CD8-positive, alpha-beta memory T cell (primary cell): ENCODE measurements around the gene SUMF1. TPM values are rescaled to one million over a fixed set of nuclear protein-coding genes. Genes with fewer than 3 reads are reported as not detected.
A peak's percentile ranks its signal among the peaks of the same experiment; 100 is the strongest.

Experiments
- CTCF ChIA-PET: fragments of 350-600 bp; sonication (Branson Sonifier 250); formaldehyde crosslinking; loops from one replicate; lab custom pipeline; 2021; ENCODE audit warnings: antibody characterized with exemption; lab: Charles Lee
- POLR2A ChIA-PET: fragments of 350-600 bp; sonication (Branson Sonifier 250); formaldehyde crosslinking; loops from one replicate; lab custom pipeline; 2021; ENCODE audit warnings: antibody characterized with exemption; lab: Charles Lee
- DNase-seq, 5 donors: peaks; one replicate each; pipeline versions ENCODE4 v3.0.0 to v3.0.0-alpha.2; 2020 to 2022; ENCODE audit warnings: mixed read lengths in 1 of 5
- H3K27ac ChIP-seq: one replicate; pipeline ENCODE4 v1.7.0; 2013; ENCODE audit warnings: low read depth, mild to moderate bottlenecking, low read length, moderate library complexity
- H3K27me3 ChIP-seq: 2 replicates; pipeline ENCODE4 v1.7.0; 2013; ENCODE audit warnings: low read length, mild to moderate bottlenecking; ENCODE audit not compliant: insufficient read depth, poor library complexity, severe bottlenecking
- H3K36me3 ChIP-seq: 2 replicates; pipeline ENCODE4 v1.7.0; 2013; ENCODE audit warnings: mild to moderate bottlenecking, low read length, moderate library complexity; ENCODE audit not compliant: insufficient read depth
- H3K4me1 ChIP-seq: 2 replicates; pipeline ENCODE4 v1.7.0; 2013; ENCODE audit warnings: mild to moderate bottlenecking, low read length, moderate library complexity; ENCODE audit not compliant: insufficient read depth
- H3K4me3 ChIP-seq: 2 replicates; pipeline ENCODE4 v1.7.0; 2013; ENCODE audit warnings: mild to moderate bottlenecking, low read length
- H3K9me3 ChIP-seq: 2 replicates; pipeline ENCODE4 v1.7.0; 2013; ENCODE audit warnings: mild to moderate bottlenecking, low read length
- H3K27ac Mint-ChIP-seq, 8 donors: one replicate each; pipeline ENCODE4 v1.8.0; 2020 to 2021; ENCODE audit warnings: mixed read lengths in 8 of 8, mild to moderate bottlenecking in 6 of 8, inconsistent platforms in 3 of 8, moderate library complexity in 3 of 8
- H3K27me3 Mint-ChIP-seq, 2 donors: one replicate each; pipeline ENCODE4 v1.8.0; 2020 to 2021; ENCODE audit warnings: mixed read lengths in 2 of 2, mild to moderate bottlenecking in 1 of 2, moderate library complexity in 1 of 2
- H3K36me3 Mint-ChIP-seq, 3 donors: one replicate each; pipeline ENCODE4 v1.8.0; 2020 to 2021; ENCODE audit warnings: mixed read lengths in 3 of 3, inconsistent platforms in 1 of 3, mild to moderate bottlenecking in 1 of 3
- H3K4me1 Mint-ChIP-seq, 3 donors: one replicate each; pipeline ENCODE4 v1.8.0; 2020 to 2021; ENCODE audit warnings: mixed read lengths in 3 of 3, inconsistent platforms in 1 of 3, mild to moderate bottlenecking in 1 of 3
- H3K4me3 Mint-ChIP-seq, 7 donors: one replicate each; pipeline ENCODE4 v1.8.0; 2020 to 2021; ENCODE audit warnings: mixed read lengths in 7 of 7, mild to moderate bottlenecking in 6 of 7, moderate library complexity in 4 of 7, inconsistent platforms in 2 of 7
- H3K9me3 Mint-ChIP-seq, 5 donors: one replicate each; pipeline ENCODE4 v1.8.0; 2020 to 2022; ENCODE audit warnings: mixed read lengths in 5 of 5, mild to moderate bottlenecking in 3 of 5, moderate library complexity in 2 of 5, inconsistent platforms in 1 of 5
- polyA plus RNA-seq: library from polyadenylated mRNA; unstranded; fragments of 300-500 nt; fragmentation: Illumina TruSeq; gene quantifications from one replicate; pipeline ENCODE4 v1.2.3, GENCODE V29; 2021
- total RNA-seq, 2 experiments: library from RNA; stranded (reverse); gene quantifications; one replicate each; pipeline ENCODE4 v1.2.3, GENCODE V29; 2021

SUMF1 gene
- total and polyA plus RNA-seq, 3 experiments from 2014 or later = 12.1 to 28.7 (median 13.0) TPM

DNA sequence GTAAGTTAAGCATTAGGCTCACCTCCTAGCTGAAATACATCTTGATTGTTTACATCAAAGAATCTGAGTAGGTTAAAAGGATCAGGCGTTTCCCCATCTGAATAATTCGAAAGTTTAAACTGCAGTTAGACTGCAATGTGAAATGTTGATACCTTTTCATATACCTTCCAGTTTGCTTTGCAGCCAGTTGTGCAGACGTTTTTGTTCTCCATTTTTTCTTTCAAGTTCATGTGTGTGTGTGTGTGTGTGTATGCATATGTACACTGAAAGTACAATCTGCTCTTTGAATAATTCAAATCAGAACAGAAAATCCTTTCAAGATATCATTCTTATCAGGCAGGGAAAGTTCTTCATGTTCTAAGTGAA is 29.0 kb upstream of the SUMF1 start:
- Histone ChIP-seq H3K4me3 (no peak overlapping the region), H3K36me3 (peaks cover 5% of the 10 kb centered on the region), H3K9me3 (no peaks in the 10 kb centered on the region), H3K4me1 (peaks cover 26% of the 10 kb centered on the region), H3K27me3 (no peaks in the 10 kb centered on the region), H3K27ac (no peak overlapping the region)
- Mint-ChIP-seq H3K27me3 (no peaks in the 10 kb centered on the region), H3K4me3 (peak overlapping the region in 6 of 7 donors; percentile 90 to 98 (median 94)), H3K27ac (peak overlapping the region in 5 of 8 donors; percentile 9 to 72 (median 43)), H3K9me3 (no peaks in the 10 kb centered on the region), H3K36me3 (peaks cover 7 to 46% (median 13%) of the 10 kb centered on the region in 3 donors), H3K4me1 (peaks cover 40 to 59% (median 55%) of the 10 kb centered on the region in 3 donors)
- DNase-seq = no peak
- POLR2A ChIA-PET = no interaction called here
- CTCF ChIA-PET = interaction anchor here (0.8 to 1.2 kb wide), 2 partner anchors 9 to 23 kb away, joined by 3 read pairs; no protein-coding TSS in a partner anchor

DNA sequence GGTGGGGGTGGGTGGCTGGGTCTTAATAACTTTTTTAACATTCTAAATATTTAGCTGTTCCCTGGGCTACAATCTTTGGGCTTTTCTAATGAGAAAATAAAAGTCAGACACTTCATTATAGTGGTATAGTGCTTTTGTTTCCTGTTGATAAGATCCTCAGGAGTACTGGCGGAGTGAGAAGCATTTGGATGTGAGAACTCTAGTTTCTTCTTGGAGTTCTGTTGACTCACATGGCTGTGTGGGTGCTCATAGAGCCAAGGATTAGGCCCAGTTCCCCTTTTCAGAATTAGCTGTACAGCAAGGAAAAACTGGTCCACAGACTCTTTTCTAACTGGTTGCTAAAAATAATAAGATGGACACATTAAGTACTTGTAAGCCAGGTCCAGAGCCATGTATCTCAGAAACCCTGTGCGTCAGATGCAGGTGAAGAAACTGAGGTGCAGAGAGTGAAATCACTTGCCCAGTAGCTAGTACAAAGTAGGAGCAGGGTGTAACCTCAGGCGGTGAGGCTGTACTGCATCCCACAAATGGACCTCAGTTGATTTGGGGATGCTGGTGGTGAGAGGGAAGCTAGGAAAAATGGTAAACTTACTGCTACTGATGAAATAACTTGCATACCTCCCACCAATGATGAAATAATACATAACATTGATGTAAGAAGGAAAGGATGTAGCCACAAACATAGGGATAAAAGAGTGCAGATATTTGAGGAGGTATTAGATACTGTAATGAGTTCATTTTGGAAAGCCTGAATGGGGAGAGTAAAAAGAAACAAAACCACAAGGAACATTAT is 28.4 kb upstream of the SUMF1 start:
- Mint-ChIP-seq H3K9me3 (no peaks in the 10 kb centered on the region), H3K27me3 (no peaks in the 10 kb centered on the region), H3K36me3 (peaks cover 7 to 41% (median 13%) of the 10 kb centered on the region in 3 donors), H3K27ac (peak overlapping the region in 7 of 8 donors; percentile 22 to 95 (median 78)), H3K4me3 (peak overlapping the region; percentile 90 to 98 (median 94)), H3K4me1 (peaks cover 40 to 61% (median 59%) of the 10 kb centered on the region in 3 donors)
- Histone ChIP-seq H3K4me1 (peaks cover 26% of the 10 kb centered on the region), H3K27me3 (no peaks in the 10 kb centered on the region), H3K27ac (no peak overlapping the region), H3K9me3 (no peaks in the 10 kb centered on the region), H3K4me3 (peak overlapping the region; percentile 82), H3K36me3 (peaks cover 5% of the 10 kb centered on the region)
- DNase-seq = no peak
- ChIA-PET CTCF (interaction anchor here (0.6 to 3.7 kb wide), 7 partner anchors 9 to 138 kb away, joined by 3 to 18 read pairs (median 3); no protein-coding TSS in a partner anchor), POLR2A (interaction anchor here (0.5 kb wide), 1 partner anchor 1656 kb away, joined by 4 read pairs; no protein-coding TSS in a partner anchor)

DNA sequence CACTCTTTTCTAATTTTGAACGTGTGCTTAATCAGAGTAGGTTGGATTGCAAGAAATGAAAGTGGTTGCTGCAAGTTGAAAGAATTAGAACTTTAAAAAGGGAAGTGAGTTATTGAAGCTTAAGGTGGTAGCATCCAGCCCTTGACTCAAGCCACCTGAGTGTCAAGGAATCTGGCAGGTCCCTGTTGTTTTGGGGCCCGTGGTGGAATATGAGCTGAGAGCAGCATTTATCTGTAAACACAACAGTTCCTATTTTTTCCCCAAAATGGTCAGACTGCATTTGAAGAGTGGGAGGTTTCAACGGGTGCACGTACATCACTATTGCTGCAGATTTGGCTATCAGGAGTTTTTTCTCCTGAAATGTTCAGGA is 27.8 kb upstream of the SUMF1 start:
- Mint-ChIP-seq H3K36me3 (peaks cover 6 to 37% (median 9%) of the 10 kb centered on the region in 3 donors), H3K9me3 (no peaks in the 10 kb centered on the region), H3K27me3 (no peaks in the 10 kb centered on the region), H3K4me1 (peaks cover 40 to 61% (median 59%) of the 10 kb centered on the region in 3 donors), H3K27ac (peak overlapping the region; percentile 71 to 99 (median 92)), H3K4me3 (peak overlapping the region; percentile 90 to 98 (median 94))
- ChIA-PET POLR2A (interaction anchor here (0.5 kb wide), 1 partner anchor 1656 kb away, joined by 4 read pairs; no protein-coding TSS in a partner anchor), CTCF (interaction anchor here (0.6 to 3.7 kb wide), 5 partner anchors 10 to 138 kb away, joined by 3 to 18 read pairs (median 3); no protein-coding TSS in a partner anchor)
- Histone ChIP-seq H3K36me3 (peaks cover 4% of the 10 kb centered on the region), H3K4me3 (peak overlapping the region; percentile 82), H3K4me1 (peaks cover 26% of the 10 kb centered on the region), H3K27me3 (no peaks in the 10 kb centered on the region), H3K9me3 (no peaks in the 10 kb centered on the region), H3K27ac (peak overlapping the region; percentile 79)
- no peak for DNase-seq

DNA sequence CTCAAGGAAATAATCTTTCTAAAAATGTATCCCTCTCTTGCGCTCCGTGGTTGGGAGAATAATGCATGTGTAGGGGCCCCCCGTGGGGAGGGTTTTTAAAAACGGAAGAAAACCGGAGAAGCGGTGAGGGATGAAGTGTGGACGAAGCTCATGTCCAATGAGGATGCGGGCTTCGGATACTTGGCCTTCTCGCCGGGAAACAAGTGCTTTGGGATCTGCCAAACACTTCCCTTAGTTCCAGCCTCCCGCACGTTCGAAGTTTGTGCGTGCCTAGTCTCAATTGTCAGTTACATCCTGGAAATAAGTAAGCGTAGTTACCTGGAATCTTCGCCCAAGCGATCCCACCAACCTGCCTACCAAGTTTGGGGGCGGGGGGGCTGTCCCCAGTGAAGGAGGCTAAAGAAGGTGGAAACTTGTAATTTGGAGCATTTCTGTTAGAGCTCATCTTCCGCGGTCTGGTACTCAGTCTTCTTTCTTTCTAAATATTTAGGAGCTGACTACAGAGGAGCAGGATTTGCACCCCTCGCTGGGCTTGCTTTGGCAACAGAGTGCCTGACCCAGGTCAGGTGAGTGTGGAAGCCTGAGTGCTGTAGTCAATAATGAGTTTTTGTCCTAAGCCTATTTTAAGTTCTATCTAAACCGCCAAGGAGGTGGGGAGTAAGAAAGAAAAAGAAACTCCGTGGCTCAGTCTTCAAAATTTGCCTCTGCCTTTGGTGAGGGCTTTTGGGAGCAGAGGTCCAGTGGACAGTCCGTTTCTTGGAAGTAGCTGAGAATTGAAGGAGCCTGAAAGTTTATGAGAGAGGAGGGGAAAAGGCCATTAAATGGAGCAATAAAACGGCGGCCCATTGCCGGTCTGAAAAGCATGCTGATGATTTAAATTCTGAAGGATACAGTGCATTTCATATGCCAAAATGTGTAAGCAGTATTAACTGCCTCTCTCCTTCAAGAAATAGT is 27.1 kb upstream of the SUMF1 start:
- no peaks in the 10 kb centered on the region for H3K27me3 Mint-ChIP-seq
- peak overlapping the region; percentile 79 for H3K27ac ChIP-seq
- CTCF ChIA-PET = interaction anchor here (0.9 to 3.7 kb wide), 10 partner anchors 10 to 143 kb away, joined by 3 to 21 read pairs (median 4); no protein-coding TSS in a partner anchor
- DNase-seq = peak in 1 of 5 donors; percentile 6
- H3K4me3 ChIP-seq = peak overlapping the region; percentile 82
- peaks cover 26% of the 10 kb centered on the region for H3K4me1 ChIP-seq
- POLR2A ChIA-PET = interaction anchor here (0.6 to 2.7 kb wide), 11 partner anchors 9 to 694 kb away, joined by 3 to 39 read pairs (median 6); partner anchors contain the start of gene SUMF1
- no peaks in the 10 kb centered on the region for H3K9me3 ChIP-seq
- peak overlapping the region; percentile 90 to 98 (median 94) for H3K4me3 Mint-ChIP-seq
- peaks cover 5 to 35% (median 7%) of the 10 kb centered on the region in 3 donors for H3K36me3 Mint-ChIP-seq
- H3K36me3 ChIP-seq = no peaks in the 10 kb centered on the region
- H3K4me1 Mint-ChIP-seq = peaks cover 40 to 61% (median 59%) of the 10 kb centered on the region in 3 donors
- H3K9me3 Mint-ChIP-seq = no peaks in the 10 kb centered on the region
- H3K27ac Mint-ChIP-seq = peak overlapping the region; percentile 71 to 99 (median 92)
- no peaks in the 10 kb centered on the region for H3K27me3 ChIP-seq

DNA sequence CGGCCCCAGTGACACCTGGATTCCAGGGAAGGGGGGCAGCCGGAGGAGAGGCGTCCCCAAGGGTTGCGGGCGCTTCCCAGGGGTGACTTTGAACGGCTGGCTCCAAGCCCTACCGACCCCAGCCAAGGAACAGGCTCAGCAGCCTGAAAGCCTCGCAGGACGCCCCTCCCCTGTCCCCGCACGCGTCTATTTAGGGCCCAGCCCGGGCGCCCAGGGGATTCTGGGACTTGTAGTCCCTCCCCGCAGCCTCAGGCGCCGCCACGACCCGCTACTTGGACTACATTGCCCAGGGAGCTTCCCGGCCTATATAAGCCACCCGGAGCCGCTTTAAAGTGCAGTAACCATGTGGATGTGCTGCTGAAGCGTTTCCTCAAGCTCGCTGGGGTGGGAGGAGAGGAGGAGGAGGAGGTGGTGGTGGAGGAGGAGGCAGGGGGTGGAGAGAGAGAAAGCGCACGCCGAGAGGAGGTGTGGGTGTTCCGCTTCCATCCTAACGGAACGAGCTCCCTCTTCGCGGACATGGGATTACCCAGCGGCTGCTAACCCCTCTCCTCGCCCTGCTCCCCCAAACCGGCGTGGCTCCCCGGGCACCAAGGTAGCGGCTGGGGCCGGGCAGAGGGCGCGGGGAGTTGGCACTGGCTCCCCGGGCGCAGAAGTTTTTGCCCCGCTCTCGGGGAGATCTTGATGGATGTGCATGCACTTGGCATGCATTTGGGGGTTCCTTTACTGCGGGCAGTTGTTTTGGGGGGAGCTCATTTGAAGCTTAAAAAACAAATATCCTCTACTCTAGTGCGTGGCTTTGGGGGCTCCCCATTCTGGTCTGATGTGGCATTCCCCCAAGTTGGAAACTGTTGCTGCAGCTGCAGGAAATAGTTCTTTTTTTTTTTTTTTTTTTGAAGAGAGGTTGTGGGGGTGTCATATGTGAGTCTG is 26.2 kb upstream of the SUMF1 start, which contains the start of gene ITPR1:
Gene ITPR1 (plus strand): TSS at position 335 of the 927 bp plus-strand sequence. CDS start 23,144 bp downstream, outside the sequence.
- H3K4me3 ChIP-seq = peak within 1 kb of the TSS; percentile 82
- H3K36me3 ChIP-seq = no peaks in the 10 kb centered on the region
- peak within 1 kb of the TSS; percentile 90 to 98 (median 94) for H3K4me3 Mint-ChIP-seq
- H3K4me1 ChIP-seq = peaks cover 26% of the 10 kb centered on the region
- H3K36me3 Mint-ChIP-seq = peaks cover 5 to 31% (median 5%) of the 10 kb centered on the region in 3 donors
- H3K4me1 Mint-ChIP-seq = peaks cover 40 to 60% (median 58%) of the 10 kb centered on the region in 3 donors
- H3K27ac ChIP-seq = peak within 1 kb of the TSS; percentile 79
- no peaks in the 10 kb centered on the region for H3K9me3 ChIP-seq
- no peaks in the 10 kb centered on the region for H3K27me3 ChIP-seq
- no peaks in the 10 kb centered on the region for H3K27me3 Mint-ChIP-seq
- ChIA-PET CTCF (interaction anchor here (0.7 to 3.7 kb wide), 14 partner anchors 9 to 142 kb away, joined by 3 to 21 read pairs (median 4); partner anchors contain the start of gene SUMF1), POLR2A (interaction anchor here (0.6 to 2.7 kb wide), 18 partner anchors 10 to 695 kb away, joined by 3 to 39 read pairs (median 5); partner anchors contain the start of gene SUMF1)
- H3K9me3 Mint-ChIP-seq = no peaks in the 10 kb centered on the region
- H3K27ac Mint-ChIP-seq = peak within 1 kb of the TSS; percentile 71 to 99 (median 92)
- DNase-seq = peak; percentile 95 to 100 (median 97)

DNA sequence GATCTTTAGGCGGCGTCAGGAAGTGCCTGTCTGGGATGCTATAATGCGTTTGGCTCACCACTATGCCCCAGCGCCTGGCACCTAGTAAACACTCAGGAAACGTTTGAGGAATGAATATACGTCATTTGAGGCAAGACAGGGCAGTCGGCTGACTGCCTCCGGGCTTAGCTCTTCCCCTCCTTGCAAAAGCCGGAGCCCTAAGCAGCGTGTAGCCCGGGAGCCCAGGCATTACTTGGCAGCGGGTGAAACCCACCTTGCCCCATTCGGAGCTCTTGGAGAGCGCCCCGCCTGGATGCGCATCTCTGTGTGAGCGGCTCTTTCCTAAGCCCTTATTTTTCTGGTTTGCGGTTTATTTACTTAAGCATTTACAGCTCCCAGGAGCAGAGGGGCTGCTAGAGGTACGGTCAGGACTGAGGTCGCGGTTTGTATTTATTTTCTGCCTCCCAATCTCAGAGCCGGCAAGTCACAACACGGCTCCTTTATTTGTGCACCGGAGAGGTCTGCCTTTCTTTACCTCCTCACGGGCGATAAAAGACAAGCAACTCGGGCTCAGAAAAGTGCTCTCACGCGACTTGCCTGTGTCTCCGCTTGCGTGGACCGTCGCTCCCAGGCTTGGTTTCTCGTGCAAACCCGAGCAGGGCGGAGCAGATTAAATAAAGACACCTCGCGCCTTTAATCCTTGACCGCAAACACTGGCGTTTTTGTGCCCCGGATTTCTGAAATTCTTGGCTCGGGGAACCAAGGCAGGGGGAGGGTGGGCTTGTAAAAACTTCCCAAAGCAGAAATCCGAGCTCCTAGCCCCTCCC is 25.3 kb upstream of the SUMF1 start:
- Histone ChIP-seq H3K4me3 (peak overlapping the region; percentile 82), H3K36me3 (no peaks in the 10 kb centered on the region), H3K27ac (peak overlapping the region; percentile 79), H3K27me3 (no peaks in the 10 kb centered on the region), H3K9me3 (no peaks in the 10 kb centered on the region), H3K4me1 (peaks cover 26% of the 10 kb centered on the region)
- H3K27me3 Mint-ChIP-seq = no peaks in the 10 kb centered on the region
- peak overlapping the region; percentile 65 to 99 (median 92) for H3K27ac Mint-ChIP-seq
- H3K9me3 Mint-ChIP-seq = no peaks in the 10 kb centered on the region
- peak; percentile 40 to 70 (median 55) for DNase-seq
- ChIA-PET POLR2A (interaction anchor here (0.9 to 2.7 kb wide), 12 partner anchors 11 to 696 kb away, joined by 4 to 39 read pairs (median 6); partner anchors contain the start of gene SUMF1), CTCF (interaction anchor here (0.7 to 3.7 kb wide), 9 partner anchors 10 to 142 kb away, joined by 3 to 21 read pairs (median 5); partner anchors contain the start of gene SUMF1)
- H3K4me3 Mint-ChIP-seq = peak overlapping the region; percentile 90 to 98 (median 94)
- peaks cover 0 to 25% (median 0%) of the 10 kb centered on the region in 3 donors for H3K36me3 Mint-ChIP-seq
- peaks cover 38 to 52% (median 51%) of the 10 kb centered on the region in 3 donors for H3K4me1 Mint-ChIP-seq
